ENCODE data around the gene YBX3.

The YBX3 gene

DNA sequence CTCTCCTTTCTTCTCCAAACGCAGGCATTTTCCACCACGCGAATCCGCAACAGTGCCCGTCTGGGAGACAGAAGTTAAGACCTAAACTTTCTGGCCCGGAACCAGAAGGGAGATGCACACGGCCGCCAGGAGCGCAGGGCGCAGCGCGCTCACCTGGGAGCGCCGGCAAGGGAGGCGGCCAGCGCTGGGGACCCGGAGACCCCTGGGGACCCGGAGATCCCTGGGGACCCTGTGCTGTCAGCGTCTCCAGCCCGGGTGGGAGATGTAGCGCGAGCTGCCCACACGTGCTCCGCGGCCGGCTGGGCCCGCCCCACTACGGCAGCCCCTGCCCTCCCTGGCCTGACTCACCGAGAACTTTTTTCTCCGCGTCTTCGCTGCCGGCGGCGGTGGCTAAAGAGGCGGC lies 620 bp downstream of the YBX3 start:
- in situ Hi-C loops (cut with MboI; ENCODE audit: low sequenced_read_pairs) = no loop called here

GRCh38 chr12:10721651-10722501 lies 1.2 kb downstream of the YBX3 start:
- in situ Hi-C loops (cut with MboI; ENCODE audit: low sequenced_read_pairs) = no loop called here

DNA sequence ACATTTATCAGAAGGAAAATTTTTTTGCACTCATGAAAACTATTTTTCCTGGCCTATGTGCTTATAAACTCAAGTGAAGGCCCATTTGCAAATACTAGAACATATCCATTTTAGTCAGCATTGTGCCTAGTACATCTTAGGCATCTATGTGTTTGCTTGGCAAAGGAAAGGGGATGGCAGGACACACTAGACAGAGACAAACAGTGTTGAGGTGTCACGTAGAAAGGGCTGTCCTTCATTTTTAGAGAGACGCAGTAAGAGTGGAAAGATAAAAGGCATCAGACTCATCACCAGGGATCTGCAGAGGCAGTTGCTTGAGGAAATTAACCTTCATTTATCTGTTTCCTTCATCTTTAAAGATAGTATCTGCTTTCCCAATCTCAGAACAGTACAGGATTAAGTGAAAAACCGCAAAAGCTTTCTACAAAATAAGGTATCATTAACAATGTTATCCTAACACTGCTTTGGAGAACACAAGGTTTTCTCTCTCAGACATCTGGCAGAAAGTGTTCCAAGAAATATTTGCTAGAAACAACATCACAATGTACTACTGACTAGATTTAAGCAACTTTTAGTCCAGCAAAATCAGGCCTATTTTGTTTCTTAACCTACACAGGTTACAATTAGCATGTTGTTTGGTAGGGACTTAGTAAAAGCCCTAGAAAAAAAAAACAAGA lies 2.0 kb downstream of the YBX3 start:
- in situ Hi-C loops (cut with MboI; ENCODE audit: low sequenced_read_pairs) = no loop called here

DNA sequence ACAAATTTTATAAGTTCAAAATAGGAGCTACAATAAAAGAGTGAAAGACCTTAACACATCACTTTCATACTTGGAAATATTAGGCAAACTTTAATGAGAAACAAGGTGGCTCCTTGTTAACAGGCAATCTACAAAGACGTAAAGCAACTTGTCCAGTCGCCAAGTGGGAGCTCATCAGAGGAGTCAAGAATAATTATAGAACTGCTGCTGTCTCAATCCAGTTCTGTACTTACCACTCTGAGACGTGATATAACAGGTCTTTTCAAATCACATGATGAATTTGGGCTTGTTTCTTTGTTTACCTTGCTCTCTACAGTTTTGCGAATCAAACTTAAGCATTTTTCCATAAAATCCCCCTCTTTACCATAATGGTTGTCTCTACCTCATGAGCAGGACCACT lies 3.6 kb downstream of the YBX3 start:
- in situ Hi-C loops (cut with MboI; ENCODE audit: low sequenced_read_pairs) = no loop called here

GRCh38 chr12:10718279-10718821 lies 4.8 kb downstream of the YBX3 start:
- in situ Hi-C loops (cut with MboI; ENCODE audit: low sequenced_read_pairs) = no loop called here

DNA sequence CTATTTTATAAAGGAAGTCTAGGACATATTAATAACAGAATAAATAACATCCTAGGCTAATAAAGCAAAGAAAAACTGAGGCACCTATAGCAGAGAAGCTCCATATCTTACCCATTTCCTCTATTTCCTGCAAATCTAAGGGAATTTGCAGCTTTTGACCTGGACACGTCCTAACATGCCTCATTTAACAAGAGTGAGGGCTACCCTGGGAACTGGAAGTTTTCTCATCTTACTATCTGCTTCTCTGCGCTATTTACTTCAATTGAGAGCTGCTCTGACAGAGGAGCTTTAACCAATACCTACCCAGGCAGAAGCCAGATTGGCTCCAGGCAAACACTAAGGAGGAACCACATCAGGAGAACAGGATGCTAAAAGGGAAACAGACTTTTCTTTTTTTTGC lies 5.7 kb downstream of the YBX3 start:
- in situ Hi-C loops (cut with MboI; ENCODE audit: low sequenced_read_pairs) = no loop called here

GRCh38 chr12:10716704-10717315 lies 6.3 kb downstream of the YBX3 start:
- in situ Hi-C loops (cut with MboI; ENCODE audit: low sequenced_read_pairs) = no loop called here

DNA sequence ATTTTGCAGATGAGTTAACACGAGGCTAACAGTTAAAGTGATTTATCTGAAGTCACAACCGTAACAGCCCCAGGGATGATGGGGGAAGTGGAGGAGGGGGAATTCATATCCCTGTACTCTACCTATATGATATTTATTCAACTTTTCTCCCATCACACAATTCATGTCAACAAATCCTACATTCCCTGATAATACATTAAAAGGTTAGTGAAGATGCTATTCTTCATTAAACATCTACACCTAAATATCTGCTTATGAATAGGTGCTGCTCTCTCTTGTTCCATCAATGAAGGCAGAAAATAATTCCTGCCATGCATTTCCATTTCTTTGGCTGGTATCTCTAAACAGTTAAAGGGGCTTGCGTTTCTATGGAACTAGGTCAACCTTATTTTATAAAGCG lies 6.8 kb downstream of the YBX3 start:
- in situ Hi-C loops (cut with MboI; ENCODE audit: low sequenced_read_pairs) = no loop called here

DNA sequence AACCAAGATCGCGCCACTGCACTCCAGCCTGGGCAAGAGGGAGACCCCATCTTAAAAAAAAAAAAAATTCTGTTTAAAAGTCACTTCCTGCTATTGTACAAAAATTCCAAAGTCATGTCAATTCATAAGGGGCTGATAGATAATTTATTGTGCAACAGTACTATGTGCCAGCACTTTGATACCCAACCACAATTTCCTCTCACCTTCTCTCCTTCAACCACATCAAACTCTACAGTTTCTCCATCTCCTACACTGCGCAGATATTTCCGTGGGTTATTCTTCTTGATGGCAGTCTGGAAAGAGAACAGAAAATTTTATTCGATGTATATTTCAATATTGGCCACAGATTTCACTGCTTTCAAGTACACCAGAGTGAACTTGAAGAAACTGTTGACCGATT lies 7.6 kb downstream of the YBX3 start:
- in situ Hi-C loops (cut with MboI; ENCODE audit: low sequenced_read_pairs) = no loop called here

- in situ Hi-C loops (cut with MboI; ENCODE audit: low sequenced_read_pairs) = no loop called here
Measured at GRCh38 chr12:10709808-10710207, 13.3 kb downstream of the YBX3 start.

DNA sequence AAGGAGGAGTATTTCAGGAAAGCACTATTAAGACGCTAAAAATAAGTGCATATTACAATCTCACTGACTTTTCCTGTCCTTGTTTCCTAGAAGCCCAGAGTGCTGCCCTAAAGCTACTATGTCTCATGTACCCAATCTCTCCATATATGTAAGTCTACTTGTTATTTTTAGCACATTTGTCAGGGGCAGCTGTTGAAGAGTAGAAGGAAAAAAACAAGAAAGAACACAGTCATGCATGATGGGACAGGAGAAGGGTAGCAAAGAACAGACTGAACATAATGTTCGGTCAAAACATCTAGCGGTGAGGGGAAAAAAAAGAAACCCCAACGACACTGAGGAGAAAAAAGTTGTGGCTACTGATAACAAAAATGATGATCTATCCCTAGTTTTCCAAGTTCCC lies 14.3 kb downstream of the YBX3 start:
- in situ Hi-C loops (cut with MboI; ENCODE audit: low sequenced_read_pairs) = no loop called here

DNA sequence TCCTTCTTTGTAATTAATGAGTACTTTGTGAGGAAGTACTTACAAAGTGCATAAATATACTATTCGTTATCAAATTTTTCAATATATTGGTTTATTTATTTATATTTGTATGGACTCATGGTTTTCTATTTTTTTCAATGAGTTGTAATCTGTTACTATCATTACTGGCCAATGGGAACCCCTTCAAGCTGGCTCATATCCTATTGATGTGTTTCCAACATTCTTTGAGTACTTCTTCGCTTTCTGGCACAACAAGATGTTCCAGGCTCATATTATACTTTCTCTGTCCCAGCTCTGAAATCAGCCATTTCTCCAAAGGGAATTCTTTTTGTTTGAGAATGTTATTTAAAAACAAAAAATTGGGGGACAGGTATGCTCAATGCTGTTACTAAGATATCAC lies 17.5 kb downstream of the YBX3 start:
- in situ Hi-C loops (cut with MboI; ENCODE audit: low sequenced_read_pairs) = no loop called here

DNA sequence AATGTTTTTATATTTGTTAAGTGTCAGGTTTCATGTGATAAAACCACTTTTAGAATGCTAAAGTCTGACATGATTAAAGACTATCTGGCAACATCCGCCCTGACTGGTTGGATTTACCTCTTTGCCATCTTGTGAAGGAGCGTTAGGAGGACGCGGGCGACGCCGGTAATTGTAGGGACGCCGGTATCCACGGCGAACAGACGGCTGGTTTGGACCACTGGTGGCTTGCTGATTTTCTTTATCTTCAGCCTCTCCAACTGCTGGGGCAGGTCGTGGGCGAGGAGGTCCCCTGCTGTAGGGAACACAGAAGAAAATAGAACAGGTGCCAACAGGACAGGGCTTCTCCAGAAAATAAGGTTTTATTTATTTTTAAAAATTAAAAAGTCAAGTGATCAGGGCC lies 21.3 kb downstream of the YBX3 start:
- in situ Hi-C loops (cut with MboI; ENCODE audit: low sequenced_read_pairs) = no loop called here

GRCh38 chr12:10701131-10701681 lies 21.9 kb downstream of the YBX3 start:
- in situ Hi-C loops (cut with MboI; ENCODE audit: low sequenced_read_pairs) = no loop called here

DNA sequence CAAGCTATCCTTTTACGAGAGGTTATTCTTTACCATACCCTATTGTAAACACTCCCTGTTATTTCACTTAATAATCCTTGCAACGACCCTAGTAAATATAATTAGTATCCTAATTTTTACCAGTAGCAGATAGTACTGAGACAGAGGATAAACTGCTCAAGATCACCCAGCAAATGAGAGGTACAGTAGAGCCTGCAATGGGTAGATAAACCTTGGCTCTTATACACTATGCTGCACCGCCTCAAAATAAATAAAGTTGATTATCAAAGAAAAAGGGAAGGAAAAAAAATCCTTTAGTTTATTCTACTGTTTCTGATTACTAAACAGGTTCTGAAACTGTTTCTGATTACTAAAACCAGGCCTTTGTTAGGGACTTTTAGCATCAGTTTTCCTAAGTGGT lies 22.5 kb downstream of the YBX3 start:
- in situ Hi-C loops (cut with MboI; ENCODE audit: low sequenced_read_pairs) = no loop called here

- in situ Hi-C loops (cut with MboI; ENCODE audit: low sequenced_read_pairs) = no loop called here
Measured at GRCh38 chr12:10697862-10698261, 25.3 kb downstream of the YBX3 start.

GRCh38 chr12:10697156-10697555 lies 26.0 kb downstream of the YBX3 start:
- in situ Hi-C loops (cut with MboI; ENCODE audit: low sequenced_read_pairs) = no loop called here

DNA sequence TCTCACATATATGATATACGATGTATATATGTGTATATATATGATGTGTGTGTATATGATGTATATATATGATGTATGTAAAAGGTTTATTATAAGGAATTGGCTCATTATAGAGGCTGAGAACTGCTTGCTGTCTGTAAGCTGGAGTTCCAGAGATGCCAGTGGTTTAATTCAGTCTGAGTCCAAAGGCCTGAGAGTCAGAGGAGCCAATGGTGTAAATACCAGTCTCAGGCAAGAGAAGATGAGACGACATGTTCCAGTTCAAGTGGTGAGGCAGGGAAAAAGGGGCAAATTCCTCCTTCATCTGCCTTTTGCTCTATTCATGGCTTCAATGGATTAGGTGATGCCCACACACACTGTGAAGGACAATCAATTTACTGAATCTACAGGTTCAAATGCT lies 32.2 kb downstream of the YBX3 start:
- in situ Hi-C loops (cut with MboI; ENCODE audit: low sequenced_read_pairs) = no loop called here

DNA sequence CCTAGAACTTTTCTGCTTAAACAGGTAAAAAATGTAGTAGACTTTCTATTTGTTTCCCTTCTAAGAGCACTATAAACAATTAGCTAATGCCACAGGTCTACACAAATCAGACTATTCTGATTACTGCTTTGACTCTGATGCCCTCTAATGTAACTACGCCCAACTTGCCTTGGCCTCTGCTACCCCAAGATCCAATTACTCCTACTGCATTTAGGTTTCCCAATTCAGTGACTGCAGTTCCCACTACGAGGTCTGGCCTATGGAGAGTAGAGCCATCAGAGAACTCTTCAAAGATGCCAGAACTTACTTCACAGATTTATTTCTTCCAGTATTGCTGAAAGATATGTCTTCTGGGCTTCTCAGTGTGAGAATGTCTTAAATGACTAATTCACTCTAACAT lies 34.0 kb downstream of the YBX3 start:
- in situ Hi-C loops (cut with MboI; ENCODE audit: low sequenced_read_pairs) = no loop called here

GRCh38 chr12:10688042-10688441 lies 35.1 kb downstream of the YBX3 start:
- in situ Hi-C loops (cut with MboI; ENCODE audit: low sequenced_read_pairs) = no loop called here

- in situ Hi-C loops (cut with MboI; ENCODE audit: low sequenced_read_pairs) = no loop called here
Measured at GRCh38 chr12:10673659-10674384, 49.3 kb downstream of the YBX3 start, which contains the start of gene STYK1. Gene STYK1, minus strand, starts transcription at chr12:10674052. Its CDS starts 39,434 bp downstream, at chr12:10634618.
